Esophagus muscularis mucosa (tissue), 4 donors: ENCODE measurements around the gene MAP3K9.

Experiments used
- CTCF ChIP-seq, 3 experiments: fragments of 200-600 bp in 2 of 3; fragments of 450-650 bp in 1 of 3; sonication (generic) in 2 of 3; IDR thresholded peaks; one replicate each; pipeline ENCODE4 v1.5.1; 2017 to 2019; ENCODE audit warnings: antibody characterized with exemption in 3 of 3, mild to moderate bottlenecking in 2 of 3, moderate library complexity in 1 of 3
- EP300 ChIP-seq: sonication (generic); formaldehyde crosslinking; IDR thresholded peaks from one replicate; pipeline ENCODE4 v1.6.1; 2017; ENCODE audit warnings: antibody characterized with exemption
- POLR2A ChIP-seq: fragments of 450-650 bp; IDR thresholded peaks from one replicate; pipeline ENCODE4 v1.6.1; 2017; ENCODE audit warnings: antibody characterized with exemption, moderate library complexity, mild to moderate bottlenecking, low read depth

GRCh38 chr14:70807898-70808415, 1.4 kb downstream of the MAP3K9 start:
- TF ChIP-seq POLR2A (no peak), CTCF (IDR thresholded peaks at IDR 0.05) (no peak), EP300 (no peak)
